ENCODE measurements around the gene NUDT16L1.
"Not testable (repeated sequence)": the region's sequence is repeated elsewhere in the genome, so short reads cannot be mapped to it uniquely, and the experiment has no call there.

Gene NUDT16L1

GRCh38 chr16:4693296-4693955 lies at the start of gene NUDT16L1:
Gene NUDT16L1 (plus strand): TSS chr16:4693562. CDS start chr16:4693727, 165 bp downstream.
- Histone ChIP-seq H3K4me1 (ENCODE audit: control insufficient read depth, insufficient read depth, low read length) (peaks cover 19% of the 10 kb centered on the region), H3K4me3 (ENCODE audit: low read length) (peak within 1 kb of the TSS; percentile 74), H3K9me3 (ENCODE audit: control insufficient read depth, low read length) (no peaks in the 10 kb centered on the region), H3K9ac (ENCODE audit: low read length) (peak within 1 kb of the TSS; percentile 80), H3K27me3 (ENCODE audit: control insufficient read depth, insufficient read depth, low read length) (no peaks in the 10 kb centered on the region), H3K36me3 (ENCODE audit: control insufficient read depth, insufficient read depth, low read length) (peaks cover 8% of the 10 kb centered on the region)

DNA sequence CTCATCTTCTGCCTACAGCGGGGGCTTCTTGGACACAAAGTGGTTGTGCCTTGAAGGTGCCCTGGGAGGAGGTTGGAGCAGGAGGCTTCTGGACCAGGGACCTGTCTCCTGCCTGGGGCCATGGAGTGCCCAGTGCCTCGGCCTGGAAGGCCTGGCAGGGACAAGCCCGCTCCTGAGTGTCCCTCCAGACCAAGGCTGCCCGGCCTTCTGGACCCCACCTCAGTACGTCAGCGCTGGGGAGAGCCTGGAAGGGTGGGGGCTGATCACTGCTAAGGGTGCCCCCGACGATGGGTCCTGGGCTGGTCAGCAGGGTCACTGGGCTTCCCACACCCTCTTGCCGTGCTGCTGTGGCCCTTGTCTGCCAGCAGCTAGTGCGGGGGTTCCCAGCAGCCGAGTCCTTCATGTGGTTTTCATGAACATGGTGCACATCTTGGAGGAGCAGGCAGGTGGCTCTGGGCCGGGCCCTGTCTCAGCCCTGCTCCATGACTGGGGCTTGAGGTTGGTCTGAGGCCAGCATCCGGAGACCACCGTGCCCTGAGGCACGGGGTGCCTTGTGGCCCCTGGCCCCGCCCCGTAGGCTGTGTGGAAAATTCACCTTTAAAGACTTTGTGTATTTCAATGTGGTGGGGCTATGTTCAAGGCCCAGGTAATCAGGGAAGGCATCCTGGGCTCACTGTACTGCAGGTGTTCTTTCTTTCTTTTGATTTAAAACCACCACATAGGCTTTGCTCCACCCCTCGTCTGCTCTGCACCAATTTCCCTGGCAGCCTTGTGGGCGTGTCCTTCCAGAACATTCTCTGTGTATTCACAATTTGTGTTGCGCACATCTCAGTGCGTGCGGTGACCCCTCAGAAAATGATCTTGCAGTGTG lies 46.4 kb upstream of the NUDT16L1 start:
- Histone ChIP-seq H3K27me3 (ENCODE audit: control insufficient read depth, insufficient read depth, low read length) (no peaks in the 10 kb centered on the region), H3K4me3 (ENCODE audit: low read length) (no peak overlapping the region), H3K4me1 (ENCODE audit: control insufficient read depth, insufficient read depth, low read length) (peaks cover 6% of the 10 kb centered on the region), H3K36me3 (ENCODE audit: control insufficient read depth, insufficient read depth, low read length) (no peaks in the 10 kb centered on the region), H3K9me3 (ENCODE audit: control insufficient read depth, low read length) (no peaks in the 10 kb centered on the region), H3K9ac (ENCODE audit: low read length) (no peak overlapping the region)

DNA sequence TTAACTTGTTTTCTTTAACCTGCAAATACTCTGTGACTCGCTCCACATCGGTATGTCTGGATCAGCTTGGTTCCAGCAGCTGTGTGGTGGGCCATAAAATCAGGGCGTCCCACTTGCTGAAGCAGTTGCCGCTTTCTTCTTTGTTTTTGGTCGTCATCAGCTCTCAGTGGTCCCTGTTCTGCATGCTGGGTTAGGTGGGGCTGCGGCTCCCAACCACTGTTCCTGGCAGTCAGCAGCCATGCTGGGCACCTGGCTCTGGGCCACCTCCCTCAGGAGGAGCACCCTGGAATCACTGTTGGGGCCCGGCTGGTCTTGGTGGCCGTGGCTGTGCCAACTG lies 45.8 kb upstream of the NUDT16L1 start:
- Histone ChIP-seq H3K27me3 (ENCODE audit: control insufficient read depth, insufficient read depth, low read length) (no peaks in the 10 kb centered on the region), H3K9me3 (ENCODE audit: control insufficient read depth, low read length) (no peaks in the 10 kb centered on the region), H3K4me1 (ENCODE audit: control insufficient read depth, insufficient read depth, low read length) (peaks cover 6% of the 10 kb centered on the region), H3K36me3 (ENCODE audit: control insufficient read depth, insufficient read depth, low read length) (no peaks in the 10 kb centered on the region), H3K9ac (ENCODE audit: low read length) (no peak overlapping the region), H3K4me3 (ENCODE audit: low read length) (no peak overlapping the region)

GRCh38 chr16:4648917-4649316 lies 44.4 kb upstream of the NUDT16L1 start:
- no peaks in the 10 kb centered on the region for H3K27me3 ChIP-seq (ENCODE audit: control insufficient read depth, insufficient read depth, low read length)
- no peaks in the 10 kb centered on the region for H3K9me3 ChIP-seq (ENCODE audit: control insufficient read depth, low read length)
- H3K9ac ChIP-seq (ENCODE audit: low read length), result no peak overlapping the region
- no peaks in the 10 kb centered on the region for H3K36me3 ChIP-seq (ENCODE audit: control insufficient read depth, insufficient read depth, low read length)
- H3K4me3 ChIP-seq (ENCODE audit: low read length), result no peak overlapping the region
- H3K4me1 ChIP-seq (ENCODE audit: control insufficient read depth, insufficient read depth, low read length), result peaks cover 18% of the 10 kb centered on the region

DNA sequence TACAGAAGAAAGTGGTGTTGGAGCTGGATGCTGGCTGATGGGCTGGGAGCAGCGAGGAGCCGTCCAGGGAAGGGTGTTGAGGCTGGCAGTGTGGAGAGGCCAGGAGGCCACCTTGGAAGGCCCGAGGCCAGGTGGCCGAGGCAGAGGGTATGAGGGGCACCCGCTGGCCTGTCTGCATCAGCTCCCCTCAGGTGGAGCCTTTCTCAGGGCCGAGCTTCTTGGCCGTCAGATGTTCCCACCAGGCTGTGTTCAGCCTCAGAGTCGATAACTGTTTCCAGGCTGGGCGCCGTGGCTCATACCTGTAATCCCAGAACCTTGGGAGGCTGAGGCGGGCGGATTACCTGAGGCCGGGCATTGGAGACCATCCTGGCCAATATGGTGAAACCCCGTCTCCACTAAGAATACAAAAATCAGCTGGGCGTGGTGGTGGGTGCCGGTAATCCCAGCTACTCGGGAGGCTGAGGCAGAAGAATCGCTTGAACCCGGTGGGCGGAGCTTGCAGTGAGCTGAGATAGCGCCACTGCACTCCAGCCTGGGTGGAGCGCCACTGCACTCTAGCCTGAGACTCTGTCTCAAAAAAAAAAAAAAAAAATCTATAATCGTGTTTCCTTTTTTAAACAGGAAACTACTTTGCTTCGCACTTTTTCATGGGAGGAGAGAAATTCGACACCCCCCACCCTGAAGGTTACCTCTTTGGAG lies 43.5 kb upstream of the NUDT16L1 start:
- H3K36me3 ChIP-seq (ENCODE audit: control insufficient read depth, insufficient read depth, low read length), result no peaks in the 10 kb centered on the region
- no peak overlapping the region for H3K4me3 ChIP-seq (ENCODE audit: low read length)
- H3K4me1 ChIP-seq (ENCODE audit: control insufficient read depth, insufficient read depth, low read length), result peaks cover 28% of the 10 kb centered on the region
- H3K9ac ChIP-seq (ENCODE audit: low read length), result no peak overlapping the region
- H3K9me3 ChIP-seq (ENCODE audit: control insufficient read depth, low read length), result no peaks in the 10 kb centered on the region
- H3K27me3 ChIP-seq (ENCODE audit: control insufficient read depth, insufficient read depth, low read length), result no peaks in the 10 kb centered on the region

- peaks cover 35% of the 10 kb centered on the region for H3K4me1 ChIP-seq (ENCODE audit: control insufficient read depth, insufficient read depth, low read length)
- H3K36me3 ChIP-seq (ENCODE audit: control insufficient read depth, insufficient read depth, low read length), result not testable (repeated sequence)
Observed at GRCh38 chr16:4650443-4651074, 42.8 kb upstream of the NUDT16L1 start.

GRCh38 chr16:4651827-4652226 lies 41.5 kb upstream of the NUDT16L1 start:
- H3K9me3 ChIP-seq (ENCODE audit: control insufficient read depth, low read length), result no peaks in the 10 kb centered on the region
- no peak overlapping the region for H3K9ac ChIP-seq (ENCODE audit: low read length)
- peaks cover 41% of the 10 kb centered on the region for H3K4me1 ChIP-seq (ENCODE audit: control insufficient read depth, insufficient read depth, low read length)
- no peaks in the 10 kb centered on the region for H3K36me3 ChIP-seq (ENCODE audit: control insufficient read depth, insufficient read depth, low read length)
- H3K27me3 ChIP-seq (ENCODE audit: control insufficient read depth, insufficient read depth, low read length), result no peaks in the 10 kb centered on the region
- no peak overlapping the region for H3K4me3 ChIP-seq (ENCODE audit: low read length)

More at GRCh38 chr16:4650443-4651074, 42.8 kb upstream of the NUDT16L1 start:
- H3K4me3 ChIP-seq (ENCODE audit: low read length); H3K9ac ChIP-seq (ENCODE audit: low read length); H3K9me3 ChIP-seq (ENCODE audit: control insufficient read depth, low read length); H3K27me3 ChIP-seq (ENCODE audit: control insufficient read depth, insufficient read depth, low read length): not testable (repeated sequence)

DNA sequence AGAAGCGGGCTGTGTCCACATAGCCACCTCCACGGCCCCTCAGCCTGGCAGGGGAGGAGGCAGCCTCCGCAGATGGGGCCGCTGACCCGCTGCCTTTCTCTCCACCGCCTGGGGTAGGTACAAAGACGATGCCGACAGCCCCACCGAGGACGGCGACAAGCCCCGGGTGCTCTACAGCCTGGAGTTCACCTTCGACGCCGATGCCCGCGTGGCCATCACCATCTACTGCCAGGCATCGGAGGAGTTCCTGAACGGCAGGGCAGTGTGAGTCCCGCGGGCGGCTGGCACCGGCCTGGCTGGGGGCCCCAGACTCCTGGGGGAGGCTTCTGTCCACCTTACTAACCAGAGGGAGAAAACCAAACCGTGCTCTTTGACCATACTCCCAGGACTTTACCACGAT lies 40.8 kb upstream of the NUDT16L1 start:
- Histone ChIP-seq H3K9ac (ENCODE audit: low read length) (no peak overlapping the region), H3K27me3 (ENCODE audit: control insufficient read depth, insufficient read depth, low read length) (no peaks in the 10 kb centered on the region), H3K4me1 (ENCODE audit: control insufficient read depth, insufficient read depth, low read length) (peaks cover 41% of the 10 kb centered on the region), H3K36me3 (ENCODE audit: control insufficient read depth, insufficient read depth, low read length) (no peaks in the 10 kb centered on the region), H3K9me3 (ENCODE audit: control insufficient read depth, low read length) (no peaks in the 10 kb centered on the region), H3K4me3 (ENCODE audit: low read length) (no peak overlapping the region)

DNA sequence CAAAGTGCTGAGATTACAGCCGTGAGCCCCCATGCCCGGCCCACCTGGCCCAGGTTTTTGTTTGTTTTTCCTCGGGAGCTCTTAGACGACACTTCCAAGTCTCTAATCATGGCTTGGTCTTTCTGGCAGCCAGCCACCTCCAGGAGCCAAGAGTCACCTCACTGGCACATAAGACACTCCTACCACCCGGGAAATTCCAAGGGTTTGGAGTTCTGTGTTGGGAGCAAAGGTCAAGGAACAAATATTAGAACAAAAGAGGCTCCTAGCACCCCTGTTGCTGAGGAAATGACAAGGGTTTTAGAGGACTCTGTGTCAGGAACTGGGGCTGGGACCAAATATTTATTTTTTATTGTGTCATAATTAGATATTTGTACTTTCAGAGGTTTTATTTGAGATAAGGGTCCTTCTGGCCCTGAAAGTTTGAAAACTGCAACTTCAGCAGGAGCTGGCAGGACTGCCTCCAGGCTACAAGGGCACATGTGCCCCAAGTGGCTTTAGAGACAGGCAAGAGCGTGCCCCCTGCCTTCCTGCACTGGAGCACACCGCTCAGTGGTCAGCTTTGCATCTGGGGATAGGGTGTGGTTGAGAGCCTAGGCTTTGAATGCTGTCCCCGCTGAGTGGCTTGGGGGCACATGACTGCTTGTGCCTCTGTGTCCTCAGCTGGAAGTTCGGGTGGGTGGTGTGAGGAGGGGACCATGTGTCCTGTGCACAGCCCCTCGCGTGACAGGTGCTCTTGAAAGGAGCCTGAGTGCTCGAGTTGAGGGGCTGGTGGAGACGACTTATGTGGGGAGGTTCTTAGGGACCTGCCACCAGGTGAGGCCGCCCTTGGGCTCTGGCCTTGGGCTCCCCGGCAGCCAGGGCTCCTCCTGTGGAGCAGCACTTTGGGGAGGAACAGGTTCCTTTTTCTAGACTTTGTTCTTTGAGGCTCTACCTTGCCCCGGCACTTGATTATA lies 39.1 kb upstream of the NUDT16L1 start:
- Histone ChIP-seq H3K27me3 (ENCODE audit: control insufficient read depth, insufficient read depth, low read length) (no peaks in the 10 kb centered on the region), H3K36me3 (ENCODE audit: control insufficient read depth, insufficient read depth, low read length) (no peaks in the 10 kb centered on the region), H3K9me3 (ENCODE audit: control insufficient read depth, low read length) (no peaks in the 10 kb centered on the region), H3K9ac (ENCODE audit: low read length) (peak overlapping the region; percentile 37), H3K4me1 (ENCODE audit: control insufficient read depth, insufficient read depth, low read length) (peaks cover 41% of the 10 kb centered on the region), H3K4me3 (ENCODE audit: low read length) (no peak overlapping the region)

DNA sequence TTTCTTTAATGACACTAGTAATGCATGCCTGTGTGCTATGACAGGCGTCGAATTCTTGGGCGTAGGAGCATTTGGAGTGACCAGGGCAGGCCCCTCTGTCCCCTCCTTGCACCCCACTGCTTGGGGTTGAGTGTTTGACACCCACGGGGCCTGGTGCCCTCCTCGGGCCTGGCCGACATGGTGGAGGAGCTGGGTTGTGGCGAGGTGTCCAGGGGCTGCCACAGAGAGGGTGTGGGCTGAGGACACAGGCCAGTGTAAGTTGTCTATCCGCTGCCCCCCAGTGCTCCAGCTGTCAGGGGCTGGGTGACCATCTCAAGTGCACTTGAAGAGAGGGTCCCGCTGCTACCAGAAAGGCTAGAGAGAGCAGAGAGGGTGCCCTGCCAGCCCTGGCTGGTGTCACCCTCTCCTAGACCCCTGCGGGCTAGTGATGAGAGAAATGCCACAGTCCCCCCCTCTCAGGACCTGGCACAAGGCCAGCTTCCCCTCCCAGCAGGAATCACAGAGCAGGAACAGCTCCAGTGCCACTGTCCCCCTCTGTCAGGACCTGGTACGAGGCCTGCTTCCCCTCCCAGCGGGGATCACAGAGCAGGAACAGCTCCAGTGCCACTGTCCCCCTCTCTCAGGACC lies 38.3 kb upstream of the NUDT16L1 start:
- H3K27me3 ChIP-seq (ENCODE audit: control insufficient read depth, insufficient read depth, low read length), result no peaks in the 10 kb centered on the region
- H3K9ac ChIP-seq (ENCODE audit: low read length), result peak overlapping the region; percentile 4
- no peaks in the 10 kb centered on the region for H3K36me3 ChIP-seq (ENCODE audit: control insufficient read depth, insufficient read depth, low read length)

GRCh38 chr16:4655801-4656200 lies 37.6 kb upstream of the NUDT16L1 start:
- Histone ChIP-seq H3K4me1 (ENCODE audit: control insufficient read depth, insufficient read depth, low read length) (peaks cover 56% of the 10 kb centered on the region), H3K9me3 (ENCODE audit: control insufficient read depth, low read length) (no peaks in the 10 kb centered on the region), H3K27me3 (ENCODE audit: control insufficient read depth, insufficient read depth, low read length) (no peaks in the 10 kb centered on the region), H3K9ac (ENCODE audit: low read length) (peak overlapping the region; percentile 4), H3K36me3 (ENCODE audit: control insufficient read depth, insufficient read depth, low read length) (no peaks in the 10 kb centered on the region), H3K4me3 (ENCODE audit: low read length) (no peak overlapping the region)

More for the DNA sequence above, 38.3 kb upstream of the NUDT16L1 start:
- Histone ChIP-seq H3K4me3 (ENCODE audit: low read length) (no peak overlapping the region), H3K9me3 (ENCODE audit: control insufficient read depth, low read length) (no peaks in the 10 kb centered on the region), H3K4me1 (ENCODE audit: control insufficient read depth, insufficient read depth, low read length) (peaks cover 48% of the 10 kb centered on the region)

Measured in mucosa of stomach (tissue), 1 donor.